IPS-15b (cell line): ENCODE results near the gene ESR2.

Experiments
- H3K27me3 ChIP-seq: one replicate; pipeline ENCODE4 v1.6.1; 2013; ENCODE audit warnings: low read length; ENCODE audit not compliant: control insufficient read depth, insufficient read depth
- H3K36me3 ChIP-seq: one replicate; pipeline ENCODE4 v1.6.1; 2013; ENCODE audit warnings: low read length; ENCODE audit not compliant: control insufficient read depth, insufficient read depth
- H3K4me1 ChIP-seq: one replicate; pipeline ENCODE4 v1.6.1; 2013; ENCODE audit warnings: mild to moderate bottlenecking, low read length; ENCODE audit not compliant: control insufficient read depth, insufficient read depth
- H3K4me3 ChIP-seq: one replicate; pipeline ENCODE4 v1.5.1; 2013; ENCODE audit warnings: low read depth, low read length
- H3K9ac ChIP-seq: one replicate; pipeline ENCODE4 v1.6.1; 2013; ENCODE audit warnings: low read depth, mild to moderate bottlenecking, low read length
- H3K9me3 ChIP-seq: one replicate; pipeline ENCODE4 v1.6.1; 2013; ENCODE audit warnings: mild to moderate bottlenecking, low read length; ENCODE audit not compliant: control insufficient read depth, insufficient read depth

Gene ESR2

DNA sequence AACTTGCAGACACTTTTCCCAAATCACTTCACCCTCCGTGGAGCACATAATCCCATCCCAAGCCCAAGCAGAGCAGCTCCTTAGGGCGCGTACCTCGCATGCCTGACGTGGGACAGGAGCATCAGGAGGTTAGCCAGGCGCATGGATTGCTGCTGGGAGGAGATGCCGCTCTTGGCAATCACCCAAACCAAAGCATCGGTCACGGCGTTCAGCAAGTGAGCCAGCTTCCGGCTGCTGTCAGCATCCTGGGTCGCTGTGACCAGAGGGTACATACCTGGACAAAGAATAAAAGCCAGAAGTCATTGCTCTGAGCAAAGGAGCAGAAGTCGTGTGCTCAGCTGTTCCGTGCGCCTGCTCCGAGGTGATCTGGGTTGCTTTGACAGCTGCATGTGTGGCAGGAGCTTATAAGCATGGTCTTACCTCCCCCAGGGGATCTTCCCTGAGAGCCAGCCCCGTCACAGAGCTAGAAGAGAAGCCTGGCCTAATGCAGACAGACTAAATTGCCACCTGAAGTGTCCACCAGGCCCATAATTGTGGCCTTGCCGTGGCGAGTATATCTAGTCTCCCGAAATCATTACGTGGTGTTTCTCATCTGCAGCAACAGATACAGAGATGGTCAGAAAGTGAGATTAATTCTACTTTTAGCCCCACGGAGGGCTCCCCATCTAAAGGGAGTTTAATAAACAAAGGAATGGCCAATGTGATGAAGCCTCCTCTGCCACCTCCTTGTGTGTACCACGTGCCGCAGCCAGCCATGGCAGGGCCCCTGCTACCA lies 59.1 kb downstream of the ESR2 start:
- Histone ChIP-seq H3K9ac (no peak overlapping the region), H3K4me3 (no peak overlapping the region), H3K4me1 (no peaks in the 10 kb centered on the region)

DNA sequence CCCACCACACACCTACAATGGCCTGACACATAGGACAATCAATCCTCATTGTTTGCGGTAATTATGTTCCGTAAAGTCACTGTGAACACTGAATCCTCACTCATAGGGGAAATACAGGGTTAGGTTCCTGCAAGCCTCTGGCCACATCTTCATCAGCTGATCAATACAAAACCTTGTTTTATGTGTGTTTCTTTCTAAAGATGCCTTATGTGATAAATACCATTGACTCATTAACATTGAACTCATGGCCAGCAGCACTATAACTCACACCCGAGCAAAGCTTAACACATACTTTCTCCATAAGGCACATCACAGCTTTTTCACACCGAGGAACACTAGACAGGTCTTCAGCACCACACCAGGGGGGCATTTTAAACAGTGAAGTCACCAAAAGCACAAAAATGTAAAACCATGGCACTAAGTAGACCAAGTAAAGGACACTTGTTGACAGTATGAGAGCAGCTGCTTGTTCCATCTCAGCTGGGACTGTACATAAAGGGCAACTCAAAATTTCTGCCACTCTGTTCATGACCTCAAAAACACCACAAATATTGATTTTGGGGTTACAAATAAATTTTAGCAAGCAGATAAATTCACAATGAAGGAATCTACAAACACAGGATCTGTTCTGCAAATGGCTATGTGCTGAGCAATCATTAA lies 60.5 kb downstream of the ESR2 start:
- Histone ChIP-seq H3K36me3 (no peaks in the 10 kb centered on the region), H3K27me3 (no peaks in the 10 kb centered on the region), H3K4me3 (no peak overlapping the region), H3K9me3 (no peaks in the 10 kb centered on the region), H3K9ac (no peak overlapping the region), H3K4me1 (no peaks in the 10 kb centered on the region)

More for the DNA sequence above, 59.1 kb downstream of the ESR2 start:
- no peaks in the 10 kb centered on the region for H3K36me3 ChIP-seq
- H3K9me3 ChIP-seq, result no peaks in the 10 kb centered on the region
- no peaks in the 10 kb centered on the region for H3K27me3 ChIP-seq

- H3K27me3 ChIP-seq, result no peaks in the 10 kb centered on the region
- no peaks in the 10 kb centered on the region for H3K36me3 ChIP-seq
- H3K9ac ChIP-seq, result no peak overlapping the region
- H3K4me1 ChIP-seq, result no peaks in the 10 kb centered on the region
- H3K4me3 ChIP-seq, result no peak overlapping the region
- H3K9me3 ChIP-seq, result no peaks in the 10 kb centered on the region
Observed at GRCh38 chr14:64232944-64233343, 61.2 kb downstream of the ESR2 start.

GRCh38 chr14:64232095-64232838 lies 61.9 kb downstream of the ESR2 start:
- Histone ChIP-seq H3K9me3 (no peaks in the 10 kb centered on the region), H3K36me3 (no peaks in the 10 kb centered on the region), H3K9ac (no peak overlapping the region), H3K27me3 (no peaks in the 10 kb centered on the region), H3K4me3 (no peak overlapping the region), H3K4me1 (no peaks in the 10 kb centered on the region)

GRCh38 chr14:64229489-64229888 lies 64.7 kb downstream of the ESR2 start:
- no peaks in the 10 kb centered on the region for H3K4me1 ChIP-seq
- H3K4me3 ChIP-seq, result no peak overlapping the region
- no peaks in the 10 kb centered on the region for H3K9me3 ChIP-seq
- peaks cover 5% of the 10 kb centered on the region for H3K36me3 ChIP-seq
- H3K9ac ChIP-seq, result no peak overlapping the region
- H3K27me3 ChIP-seq, result no peaks in the 10 kb centered on the region

DNA sequence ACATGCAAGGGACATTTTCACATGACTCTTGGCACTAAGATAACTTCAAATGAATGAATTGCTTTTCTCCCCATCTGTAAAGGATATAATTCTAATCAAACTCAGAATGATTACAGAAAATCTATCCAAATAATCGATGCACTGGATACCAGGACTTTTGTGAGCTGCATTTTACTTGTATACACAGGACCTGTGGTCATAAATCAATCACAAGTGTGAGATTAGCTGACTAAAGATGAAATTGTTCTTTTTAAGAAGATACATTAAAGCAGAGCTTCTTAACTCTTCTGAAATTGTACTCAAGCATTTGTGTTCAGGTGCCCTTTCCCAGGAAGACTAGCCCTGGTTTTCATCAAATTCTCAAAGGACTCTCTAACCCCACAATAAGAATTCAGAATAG lies 66.3 kb downstream of the ESR2 start:
- Histone ChIP-seq H3K9me3 (no peaks in the 10 kb centered on the region), H3K27me3 (no peaks in the 10 kb centered on the region), H3K4me3 (no peak overlapping the region), H3K4me1 (no peaks in the 10 kb centered on the region), H3K9ac (no peak overlapping the region), H3K36me3 (peaks cover 20% of the 10 kb centered on the region)

GRCh38 chr14:64225151-64225757 lies 68.9 kb downstream of the ESR2 start:
- Histone ChIP-seq H3K9ac (no peak overlapping the region), H3K27me3 (no peaks in the 10 kb centered on the region), H3K4me3 (no peak overlapping the region), H3K9me3 (no peaks in the 10 kb centered on the region), H3K36me3 (peaks cover 39% of the 10 kb centered on the region), H3K4me1 (no peaks in the 10 kb centered on the region)

GRCh38 chr14:64221391-64222003 lies 72.7 kb downstream of the ESR2 start:
- Histone ChIP-seq H3K9ac (no peak overlapping the region), H3K9me3 (no peaks in the 10 kb centered on the region), H3K4me3 (no peak overlapping the region), H3K36me3 (peaks cover 58% of the 10 kb centered on the region), H3K27me3 (no peaks in the 10 kb centered on the region), H3K4me1 (no peaks in the 10 kb centered on the region)

DNA sequence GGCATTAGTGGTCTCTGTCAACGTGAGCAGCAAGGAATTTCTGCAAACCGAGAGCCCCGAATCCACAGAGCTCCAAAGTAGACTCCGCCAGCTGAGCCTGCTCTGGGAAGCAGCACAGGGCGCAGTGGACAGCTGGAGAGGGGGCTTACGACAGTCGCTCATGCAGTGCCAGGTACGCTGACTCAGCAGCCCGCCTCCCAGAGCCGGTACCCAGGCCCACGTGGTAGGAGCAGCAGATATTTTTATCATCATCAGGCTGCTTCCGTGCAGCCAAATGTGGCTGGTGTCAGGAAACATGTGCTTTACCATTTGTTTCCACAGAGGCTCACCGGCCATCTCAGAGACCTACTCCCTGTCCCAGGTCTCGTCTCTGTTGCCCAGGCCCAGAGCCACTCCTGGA lies 73.7 kb downstream of the ESR2 start:
- Histone ChIP-seq H3K36me3 (peaks cover 69% of the 10 kb centered on the region), H3K27me3 (no peaks in the 10 kb centered on the region), H3K4me3 (no peak overlapping the region), H3K4me1 (no peaks in the 10 kb centered on the region), H3K9ac (no peak overlapping the region), H3K9me3 (no peaks in the 10 kb centered on the region)

DNA sequence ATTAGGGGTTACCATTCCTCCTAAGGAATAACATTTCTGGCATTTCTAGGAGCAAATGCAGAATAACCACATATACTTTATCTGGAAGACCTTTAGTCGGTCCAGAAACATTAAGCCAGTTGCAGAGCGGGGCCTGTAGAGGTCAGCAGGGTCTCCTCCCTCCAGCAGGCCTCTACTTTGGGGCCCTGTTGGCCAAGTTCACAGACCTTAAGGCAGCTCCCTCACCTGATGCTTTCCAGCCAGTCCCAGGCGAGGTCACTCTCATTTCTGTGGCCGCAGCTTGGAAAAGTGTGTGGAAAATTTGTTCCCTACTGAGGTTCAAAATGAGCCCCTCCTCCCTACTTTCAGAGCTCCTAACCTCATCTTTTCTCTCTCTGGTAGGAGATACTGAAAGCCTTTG lies 74.1 kb downstream of the ESR2 start:
- no peaks in the 10 kb centered on the region for H3K27me3 ChIP-seq
- no peaks in the 10 kb centered on the region for H3K4me1 ChIP-seq
- no peaks in the 10 kb centered on the region for H3K9me3 ChIP-seq
- H3K36me3 ChIP-seq, result peaks cover 73% of the 10 kb centered on the region
- no peak overlapping the region for H3K9ac ChIP-seq
- no peak overlapping the region for H3K4me3 ChIP-seq
